K562 (cell line): ENCODE data around the gene LGI4. TPM values are rescaled to one million over a fixed set of nuclear protein-coding genes. Genes with fewer than 3 reads are reported as not detected.

Experiments used
- FIP1L1 ChIP-seq: fragments of 200-400 bp; formaldehyde crosslinking; IDR thresholded peaks from 2 replicates; pipeline ENCODE4 v1.6.1; 2018; ENCODE audit warnings: mild to moderate bottlenecking, low read depth, low read length; ENCODE audit not compliant: poor library complexity, severe bottlenecking
- FOXK1 ChIP-seq: sonication (generic); formaldehyde crosslinking; IDR thresholded peaks from 2 replicates; pipeline ENCODE4 v1.8.0; 2022; ENCODE audit warnings: missing genetic modification reagents, mild to moderate bottlenecking, borderline replicate concordance
- POLR2AphosphoS5 ChIP-seq: IDR thresholded peaks from 2 replicates; pipeline ENCODE4 v1.6.1; 2011; ENCODE audit warnings: mild to moderate bottlenecking, low read depth, low read length, moderate library complexity; ENCODE audit not compliant: control insufficient read depth, insufficient read depth
- RBM17 ChIP-seq: fragments of 200-400 bp; formaldehyde crosslinking; IDR thresholded peaks from 2 replicates; pipeline ENCODE4 v1.6.1; 2017; ENCODE audit warnings: low read depth, mild to moderate bottlenecking, low read length, borderline replicate concordance
- STAT5A ChIP-seq: IDR thresholded peaks from 2 replicates; pipeline ENCODE4 v1.6.1; 2012; ENCODE audit warnings: low read length, inconsistent platforms, borderline replicate concordance
- TCF3 ChIP-seq: sonication (generic); formaldehyde crosslinking; IDR thresholded peaks from 2 replicates; pipeline ENCODE4 v1.4.0; 2020; ENCODE audit warnings: mild to moderate bottlenecking, missing genetic modification reagents
- ZNF384 ChIP-seq: IDR thresholded peaks from 2 replicates; pipeline ENCODE4 v1.6.1; 2012; ENCODE audit warnings: low read depth, low read length, improper control_type of control experiment
- polyA plus RNA-seq, 8 experiments: library from polyadenylated mRNA; depleted of rRNA in 4 of 8; stranded (reverse) in 5 of 8; unstranded in 3 of 8; fragments of >200 nt; fragmentation: Nextera tagmentation in 2 of 8; fragmentation: Illumina TruSeq in 1 of 8; extraction: Ambion mirVana in 2 of 8; extraction: Trizol in 1 of 8; gene quantifications; 2 replicates each; pipeline versions ENCODE4 v1.2.1 to v1.2.3, GENCODE V29; 2011 to 2014; ENCODE audit warnings: inconsistent platforms in 1 of 8, missing spikeins in 1 of 8
- total RNA-seq, 7 experiments: library from RNA; depleted of rRNA in 6 of 7; stranded (reverse); fragments of >200 nt in 6 of 7; fragmentation: Illumina TruSeq in 2 of 7; extraction: Trizol in 2 of 7; gene quantifications; 2 replicates each; pipeline versions ENCODE4 v1.2.1 to v1.2.3, GENCODE V29; 2011 to 2021; ENCODE audit warnings: low replicate concordance in 1 of 7
- TF ChIP-seq, protein P1 (sequence below): fragments of 450-650 bp; IDR thresholded peaks from 2 replicates; pipeline ENCODE4 v1.6.1; 2016; ENCODE audit warnings: mild to moderate bottlenecking, moderate library complexity
- TF ChIP-seq, protein P2 (sequence below): fragments of 200-400 bp; formaldehyde crosslinking; IDR thresholded peaks from 2 replicates; pipeline ENCODE4 v1.6.1; 2017; ENCODE audit warnings: mild to moderate bottlenecking, low read depth, low read length, moderate library complexity
- TF ChIP-seq, protein P3 (sequence below), 2 experiments: fragments of 200-800 bp in 1 of 2; sonication (Bioruptor generic) in 1 of 2; sonication (generic) in 1 of 2; formaldehyde crosslinking in 1 of 2; IDR thresholded peaks in 1 of 2; conservative IDR thresholded peaks in 1 of 2; 2 replicates each; pipeline versions ENCODE4 v1.5.0 to v1.6.1; 2016 to 2020; ENCODE audit warnings: missing compliant biosample characterization in 1 of 2, missing genetic modification characterization in 1 of 2, missing genetic modification reagents in 1 of 2

The LGI4 gene
- total and polyA plus RNA-seq, 9 of the 15 experiments (the other 6 are each of a cell fraction or from before 2014, with no cell fraction given) = 0.14 to 0.30 (median 0.24) TPM; not detected in 4

DNA sequence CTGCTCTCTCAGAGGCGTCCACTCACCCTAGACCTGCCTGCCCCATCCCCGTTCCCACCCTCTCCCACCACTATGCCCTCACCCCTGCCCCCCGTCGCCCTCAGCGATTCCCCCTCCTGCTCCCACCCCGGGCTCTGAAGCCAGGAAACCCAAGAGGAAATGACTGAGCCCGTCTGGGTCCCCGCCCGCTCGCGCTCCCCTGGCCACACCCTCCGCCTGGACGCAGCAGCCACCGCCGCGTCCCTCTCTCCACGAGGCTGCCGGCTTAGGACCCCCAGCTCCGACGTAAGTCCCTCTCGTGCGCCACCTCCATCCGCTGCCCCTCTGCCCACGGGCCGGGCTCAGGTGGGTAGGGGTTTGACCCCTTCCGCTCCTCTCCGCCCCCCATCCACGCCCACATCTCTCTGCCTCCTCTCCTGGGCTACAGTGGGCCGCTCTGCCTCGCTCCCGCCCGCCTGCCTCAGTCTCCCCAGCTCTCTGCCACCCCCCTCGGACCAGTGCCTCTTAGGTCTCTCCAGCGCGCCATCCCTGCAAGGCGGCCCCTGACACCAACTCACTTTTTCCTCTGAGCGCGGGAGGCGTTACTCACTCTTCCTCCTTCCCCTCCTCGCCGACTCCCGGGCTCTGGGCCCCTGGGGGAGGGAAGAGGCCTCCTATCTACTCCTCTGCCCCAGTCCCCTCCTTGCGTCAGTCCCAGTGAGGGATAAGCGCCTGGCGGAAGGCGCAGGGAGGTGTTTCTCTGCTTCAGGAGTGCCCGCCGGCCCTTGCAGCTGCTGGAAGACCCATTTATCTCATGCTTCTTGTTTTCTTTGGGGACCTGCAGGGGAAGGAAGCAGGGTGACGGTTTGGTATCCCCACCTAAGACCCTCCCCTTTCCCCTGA, 19.9 kb upstream of the LGI4 start, which contains the start of gene FXYD5 (continued):
- TF ChIP-seq STAT5A = no peak
- TF ChIP-seq RBM17 = no peak
- TF ChIP-seq, protein P1, sequence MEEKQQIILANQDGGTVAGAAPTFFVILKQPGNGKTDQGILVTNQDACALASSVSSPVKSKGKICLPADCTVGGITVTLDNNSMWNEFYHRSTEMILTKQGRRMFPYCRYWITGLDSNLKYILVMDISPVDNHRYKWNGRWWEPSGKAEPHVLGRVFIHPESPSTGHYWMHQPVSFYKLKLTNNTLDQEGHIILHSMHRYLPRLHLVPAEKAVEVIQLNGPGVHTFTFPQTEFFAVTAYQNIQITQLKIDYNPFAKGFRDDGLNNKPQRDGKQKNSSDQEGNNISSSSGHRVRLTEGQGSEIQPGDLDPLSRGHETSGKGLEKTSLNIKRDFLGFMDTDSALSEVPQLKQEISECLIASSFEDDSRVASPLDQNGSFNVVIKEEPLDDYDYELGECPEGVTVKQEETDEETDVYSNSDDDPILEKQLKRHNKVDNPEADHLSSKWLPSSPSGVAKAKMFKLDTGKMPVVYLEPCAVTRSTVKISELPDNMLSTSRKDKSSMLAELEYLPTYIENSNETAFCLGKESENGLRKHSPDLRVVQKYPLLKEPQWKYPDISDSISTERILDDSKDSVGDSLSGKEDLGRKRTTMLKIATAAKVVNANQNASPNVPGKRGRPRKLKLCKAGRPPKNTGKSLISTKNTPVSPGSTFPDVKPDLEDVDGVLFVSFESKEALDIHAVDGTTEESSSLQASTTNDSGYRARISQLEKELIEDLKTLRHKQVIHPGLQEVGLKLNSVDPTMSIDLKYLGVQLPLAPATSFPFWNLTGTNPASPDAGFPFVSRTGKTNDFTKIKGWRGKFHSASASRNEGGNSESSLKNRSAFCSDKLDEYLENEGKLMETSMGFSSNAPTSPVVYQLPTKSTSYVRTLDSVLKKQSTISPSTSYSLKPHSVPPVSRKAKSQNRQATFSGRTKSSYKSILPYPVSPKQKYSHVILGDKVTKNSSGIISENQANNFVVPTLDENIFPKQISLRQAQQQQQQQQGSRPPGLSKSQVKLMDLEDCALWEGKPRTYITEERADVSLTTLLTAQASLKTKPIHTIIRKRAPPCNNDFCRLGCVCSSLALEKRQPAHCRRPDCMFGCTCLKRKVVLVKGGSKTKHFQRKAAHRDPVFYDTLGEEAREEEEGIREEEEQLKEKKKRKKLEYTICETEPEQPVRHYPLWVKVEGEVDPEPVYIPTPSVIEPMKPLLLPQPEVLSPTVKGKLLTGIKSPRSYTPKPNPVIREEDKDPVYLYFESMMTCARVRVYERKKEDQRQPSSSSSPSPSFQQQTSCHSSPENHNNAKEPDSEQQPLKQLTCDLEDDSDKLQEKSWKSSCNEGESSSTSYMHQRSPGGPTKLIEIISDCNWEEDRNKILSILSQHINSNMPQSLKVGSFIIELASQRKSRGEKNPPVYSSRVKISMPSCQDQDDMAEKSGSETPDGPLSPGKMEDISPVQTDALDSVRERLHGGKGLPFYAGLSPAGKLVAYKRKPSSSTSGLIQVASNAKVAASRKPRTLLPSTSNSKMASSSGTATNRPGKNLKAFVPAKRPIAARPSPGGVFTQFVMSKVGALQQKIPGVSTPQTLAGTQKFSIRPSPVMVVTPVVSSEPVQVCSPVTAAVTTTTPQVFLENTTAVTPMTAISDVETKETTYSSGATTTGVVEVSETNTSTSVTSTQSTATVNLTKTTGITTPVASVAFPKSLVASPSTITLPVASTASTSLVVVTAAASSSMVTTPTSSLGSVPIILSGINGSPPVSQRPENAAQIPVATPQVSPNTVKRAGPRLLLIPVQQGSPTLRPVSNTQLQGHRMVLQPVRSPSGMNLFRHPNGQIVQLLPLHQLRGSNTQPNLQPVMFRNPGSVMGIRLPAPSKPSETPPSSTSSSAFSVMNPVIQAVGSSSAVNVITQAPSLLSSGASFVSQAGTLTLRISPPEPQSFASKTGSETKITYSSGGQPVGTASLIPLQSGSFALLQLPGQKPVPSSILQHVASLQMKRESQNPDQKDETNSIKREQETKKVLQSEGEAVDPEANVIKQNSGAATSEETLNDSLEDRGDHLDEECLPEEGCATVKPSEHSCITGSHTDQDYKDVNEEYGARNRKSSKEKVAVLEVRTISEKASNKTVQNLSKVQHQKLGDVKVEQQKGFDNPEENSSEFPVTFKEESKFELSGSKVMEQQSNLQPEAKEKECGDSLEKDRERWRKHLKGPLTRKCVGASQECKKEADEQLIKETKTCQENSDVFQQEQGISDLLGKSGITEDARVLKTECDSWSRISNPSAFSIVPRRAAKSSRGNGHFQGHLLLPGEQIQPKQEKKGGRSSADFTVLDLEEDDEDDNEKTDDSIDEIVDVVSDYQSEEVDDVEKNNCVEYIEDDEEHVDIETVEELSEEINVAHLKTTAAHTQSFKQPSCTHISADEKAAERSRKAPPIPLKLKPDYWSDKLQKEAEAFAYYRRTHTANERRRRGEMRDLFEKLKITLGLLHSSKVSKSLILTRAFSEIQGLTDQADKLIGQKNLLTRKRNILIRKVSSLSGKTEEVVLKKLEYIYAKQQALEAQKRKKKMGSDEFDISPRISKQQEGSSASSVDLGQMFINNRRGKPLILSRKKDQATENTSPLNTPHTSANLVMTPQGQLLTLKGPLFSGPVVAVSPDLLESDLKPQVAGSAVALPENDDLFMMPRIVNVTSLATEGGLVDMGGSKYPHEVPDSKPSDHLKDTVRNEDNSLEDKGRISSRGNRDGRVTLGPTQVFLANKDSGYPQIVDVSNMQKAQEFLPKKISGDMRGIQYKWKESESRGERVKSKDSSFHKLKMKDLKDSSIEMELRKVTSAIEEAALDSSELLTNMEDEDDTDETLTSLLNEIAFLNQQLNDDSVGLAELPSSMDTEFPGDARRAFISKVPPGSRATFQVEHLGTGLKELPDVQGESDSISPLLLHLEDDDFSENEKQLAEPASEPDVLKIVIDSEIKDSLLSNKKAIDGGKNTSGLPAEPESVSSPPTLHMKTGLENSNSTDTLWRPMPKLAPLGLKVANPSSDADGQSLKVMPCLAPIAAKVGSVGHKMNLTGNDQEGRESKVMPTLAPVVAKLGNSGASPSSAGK = peak; percentile 66; the same call in 1 of the 2 replicates
- no peak for TF ChIP-seq TCF3
- peak; percentile 82 for TF ChIP-seq POLR2AphosphoS5
- no peak for TF ChIP-seq ZNF384
- TF ChIP-seq FOXK1 = peak; percentile 46; the same call in 1 of the 2 replicates
- TF ChIP-seq, protein P2, sequence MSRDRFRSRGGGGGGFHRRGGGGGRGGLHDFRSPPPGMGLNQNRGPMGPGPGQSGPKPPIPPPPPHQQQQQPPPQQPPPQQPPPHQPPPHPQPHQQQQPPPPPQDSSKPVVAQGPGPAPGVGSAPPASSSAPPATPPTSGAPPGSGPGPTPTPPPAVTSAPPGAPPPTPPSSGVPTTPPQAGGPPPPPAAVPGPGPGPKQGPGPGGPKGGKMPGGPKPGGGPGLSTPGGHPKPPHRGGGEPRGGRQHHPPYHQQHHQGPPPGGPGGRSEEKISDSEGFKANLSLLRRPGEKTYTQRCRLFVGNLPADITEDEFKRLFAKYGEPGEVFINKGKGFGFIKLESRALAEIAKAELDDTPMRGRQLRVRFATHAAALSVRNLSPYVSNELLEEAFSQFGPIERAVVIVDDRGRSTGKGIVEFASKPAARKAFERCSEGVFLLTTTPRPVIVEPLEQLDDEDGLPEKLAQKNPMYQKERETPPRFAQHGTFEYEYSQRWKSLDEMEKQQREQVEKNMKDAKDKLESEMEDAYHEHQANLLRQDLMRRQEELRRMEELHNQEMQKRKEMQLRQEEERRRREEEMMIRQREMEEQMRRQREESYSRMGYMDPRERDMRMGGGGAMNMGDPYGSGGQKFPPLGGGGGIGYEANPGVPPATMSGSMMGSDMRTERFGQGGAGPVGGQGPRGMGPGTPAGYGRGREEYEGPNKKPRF = no peak
- TF ChIP-seq FIP1L1 = no peak
- TF ChIP-seq, protein P3, sequence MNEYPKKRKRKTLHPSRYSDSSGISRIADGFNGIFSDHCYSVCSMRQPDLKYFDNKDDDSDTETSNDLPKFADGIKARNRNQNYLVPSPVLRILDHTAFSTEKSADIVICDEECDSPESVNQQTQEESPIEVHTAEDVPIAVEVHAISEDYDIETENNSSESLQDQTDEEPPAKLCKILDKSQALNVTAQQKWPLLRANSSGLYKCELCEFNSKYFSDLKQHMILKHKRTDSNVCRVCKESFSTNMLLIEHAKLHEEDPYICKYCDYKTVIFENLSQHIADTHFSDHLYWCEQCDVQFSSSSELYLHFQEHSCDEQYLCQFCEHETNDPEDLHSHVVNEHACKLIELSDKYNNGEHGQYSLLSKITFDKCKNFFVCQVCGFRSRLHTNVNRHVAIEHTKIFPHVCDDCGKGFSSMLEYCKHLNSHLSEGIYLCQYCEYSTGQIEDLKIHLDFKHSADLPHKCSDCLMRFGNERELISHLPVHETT (CRISPR knock-in tag; conservative IDR thresholded peaks at IDR 0.05 in 1 of 2, IDR thresholded peaks at IDR 0.05 in 1 of 2) = no peak
